T-helper 1 cell treated with Interleukin-12 subunit alpha and Interleukin-12 subunit beta and Interleukin-4 antibody, amounts not matched to agents 30 μg/mL and 1 μg/mL, for 36 hours (primary cell): ENCODE data around the gene SFI1.
A peak's percentile ranks its signal among the peaks of the same experiment; 100 is the strongest.
"Not testable (repeated sequence)": the region's sequence is repeated elsewhere in the genome, so short reads cannot be mapped to it uniquely, and the experiment has no call there.

Experiments
- H3K27ac Mint-ChIP-seq: one replicate; pipeline ENCODE4 v1.8.0; 2021; ENCODE audit warnings: mild to moderate bottlenecking, mixed read lengths
- H3K27me3 Mint-ChIP-seq: one replicate; pipeline ENCODE4 v1.8.0; 2021; ENCODE audit warnings: low read depth, mixed read lengths
- H3K36me3 Mint-ChIP-seq: one replicate; pipeline ENCODE4 v1.8.0; 2021; ENCODE audit warnings: low read depth, mixed read lengths
- H3K4me1 Mint-ChIP-seq: one replicate; pipeline ENCODE4 v1.8.0; 2021; ENCODE audit warnings: low read depth, mixed read lengths
- H3K4me3 Mint-ChIP-seq: one replicate; pipeline ENCODE4 v1.8.0; 2021; ENCODE audit warnings: mild to moderate bottlenecking, moderate library complexity, mixed read lengths
- H3K9me3 Mint-ChIP-seq: one replicate; pipeline ENCODE4 v1.8.0; 2021; ENCODE audit warnings: mixed read lengths

Gene SFI1

GRCh38 chr22:31503211-31503964 is 7.1 kb downstream of the SFI1 start:
- Mint-ChIP-seq H3K27ac (no peak overlapping the region), H3K4me3 (no peak overlapping the region), H3K36me3 (peaks cover 37% of the 10 kb centered on the region), H3K9me3 (peaks cover 9% of the 10 kb centered on the region), H3K4me1 (peaks cover 33% of the 10 kb centered on the region), H3K27me3 (no peaks in the 10 kb centered on the region)

DNA sequence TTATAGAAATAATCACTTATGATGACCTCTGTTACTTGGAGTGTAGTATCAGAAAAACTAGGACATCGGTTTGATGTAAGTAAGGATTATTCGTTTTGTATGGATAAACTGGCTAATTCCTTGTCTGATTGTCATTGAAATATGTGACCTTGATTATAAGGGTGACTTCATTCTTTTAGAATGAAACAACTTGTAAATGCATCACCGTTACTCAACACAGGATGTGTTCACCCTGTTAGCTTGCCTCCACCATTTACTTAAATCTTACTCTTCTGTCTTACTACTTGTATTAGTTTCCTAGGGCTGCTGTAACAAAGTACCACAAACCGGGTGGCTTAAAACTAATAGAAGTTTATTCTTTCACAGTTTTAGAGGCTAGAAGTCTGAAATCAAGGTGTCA is 7.9 kb downstream of the SFI1 start:
- H3K27me3 Mint-ChIP-seq = no peaks in the 10 kb centered on the region
- peak overlapping the region; percentile 65 for H3K27ac Mint-ChIP-seq
- peaks cover 46% of the 10 kb centered on the region for H3K36me3 Mint-ChIP-seq
- H3K4me3 Mint-ChIP-seq = no peak overlapping the region
- H3K4me1 Mint-ChIP-seq = peaks cover 29% of the 10 kb centered on the region
- peaks cover 9% of the 10 kb centered on the region for H3K9me3 Mint-ChIP-seq

GRCh38 chr22:31507517-31507916 is 11.2 kb downstream of the SFI1 start:
- Mint-ChIP-seq H3K4me1 (peaks cover 25% of the 10 kb centered on the region), H3K36me3 (peaks cover 54% of the 10 kb centered on the region)

GRCh38 chr22:31508536-31508935 is 12.2 kb downstream of the SFI1 start:
- Mint-ChIP-seq H3K27ac (peak overlapping the region; percentile 22), H3K36me3 (peaks cover 57% of the 10 kb centered on the region), H3K4me1 (peaks cover 22% of the 10 kb centered on the region), H3K27me3 (no peaks in the 10 kb centered on the region), H3K9me3 (peaks cover 9% of the 10 kb centered on the region), H3K4me3 (no peak overlapping the region)

More at GRCh38 chr22:31507517-31507916, 11.2 kb downstream of the SFI1 start:
- not testable (repeated sequence) for H3K4me3 Mint-ChIP-seq, H3K27ac Mint-ChIP-seq, H3K9me3 Mint-ChIP-seq, H3K27me3 Mint-ChIP-seq

- Mint-ChIP-seq H3K27ac (no peak overlapping the region), H3K9me3 (peaks cover 9% of the 10 kb centered on the region), H3K27me3 (no peaks in the 10 kb centered on the region), H3K4me3 (no peak overlapping the region), H3K36me3 (peaks cover 53% of the 10 kb centered on the region), H3K4me1 (peaks cover 18% of the 10 kb centered on the region)
Measured at GRCh38 chr22:31509061-31509762, 12.9 kb downstream of the SFI1 start.

DNA sequence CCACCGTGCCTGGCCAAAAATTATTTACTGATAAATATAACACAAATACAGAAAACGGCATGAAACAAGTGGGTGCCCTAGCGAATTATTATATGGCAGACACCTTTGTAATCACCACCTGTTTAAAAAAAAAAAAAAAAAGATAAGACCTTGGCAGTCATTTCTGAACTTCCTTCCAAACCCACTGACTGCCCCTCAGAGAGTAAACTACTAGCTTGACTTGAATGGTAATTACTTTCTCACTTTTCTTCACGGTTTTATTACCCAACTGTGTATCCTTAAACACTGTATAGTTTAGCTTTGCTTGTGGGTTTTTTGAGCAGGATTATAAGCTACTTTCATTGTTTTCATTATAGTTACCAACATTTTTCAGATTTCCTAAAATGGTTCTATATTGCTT is 23.7 kb downstream of the SFI1 start:
- Mint-ChIP-seq H3K36me3 (peaks cover 37% of the 10 kb centered on the region), H3K9me3 (peaks cover 3% of the 10 kb centered on the region), H3K27ac (no peak overlapping the region), H3K4me1 (peaks cover 37% of the 10 kb centered on the region), H3K4me3 (no peak overlapping the region), H3K27me3 (no peaks in the 10 kb centered on the region)

- H3K27ac Mint-ChIP-seq = peak overlapping the region; percentile 76
- H3K9me3 Mint-ChIP-seq = peaks cover 15% of the 10 kb centered on the region
- H3K4me3 Mint-ChIP-seq = peak overlapping the region; percentile 8
- peaks cover 44% of the 10 kb centered on the region for H3K36me3 Mint-ChIP-seq
- H3K27me3 Mint-ChIP-seq = not testable (repeated sequence)
- peaks cover 44% of the 10 kb centered on the region for H3K4me1 Mint-ChIP-seq
Measured at GRCh38 chr22:31524132-31524531, 27.8 kb downstream of the SFI1 start.

GRCh38 chr22:31526270-31526669 is 29.9 kb downstream of the SFI1 start:
- peak overlapping the region; percentile 40 for H3K4me3 Mint-ChIP-seq
- H3K9me3 Mint-ChIP-seq = peaks cover 15% of the 10 kb centered on the region
- no peaks in the 10 kb centered on the region for H3K27me3 Mint-ChIP-seq
- H3K27ac Mint-ChIP-seq = peak overlapping the region; percentile 85
- H3K4me1 Mint-ChIP-seq = peaks cover 49% of the 10 kb centered on the region
- H3K36me3 Mint-ChIP-seq = peaks cover 51% of the 10 kb centered on the region

DNA sequence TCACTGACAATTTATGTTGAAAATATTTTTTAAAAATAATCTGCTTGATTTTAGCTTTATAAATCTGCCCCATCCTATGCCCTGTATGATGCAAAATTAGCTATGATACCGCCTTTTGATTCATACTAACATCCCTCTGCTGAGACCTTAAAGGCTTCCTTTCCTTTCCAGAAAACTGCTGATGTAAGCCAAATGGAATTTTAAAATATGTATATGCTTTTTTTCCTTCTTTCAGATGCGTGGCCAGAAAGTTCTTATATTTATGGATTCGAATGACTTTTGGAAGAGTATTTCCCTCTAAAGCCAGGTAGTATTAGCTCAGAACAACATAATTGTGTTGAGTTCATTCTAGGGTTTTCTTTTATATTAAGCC is 34.5 kb downstream of the SFI1 start:
- Mint-ChIP-seq H3K27ac (peak overlapping the region; percentile 63), H3K4me3 (no peak overlapping the region), H3K4me1 (peaks cover 52% of the 10 kb centered on the region), H3K36me3 (peaks cover 44% of the 10 kb centered on the region), H3K9me3 (peaks cover 5% of the 10 kb centered on the region), H3K27me3 (no peaks in the 10 kb centered on the region)

DNA sequence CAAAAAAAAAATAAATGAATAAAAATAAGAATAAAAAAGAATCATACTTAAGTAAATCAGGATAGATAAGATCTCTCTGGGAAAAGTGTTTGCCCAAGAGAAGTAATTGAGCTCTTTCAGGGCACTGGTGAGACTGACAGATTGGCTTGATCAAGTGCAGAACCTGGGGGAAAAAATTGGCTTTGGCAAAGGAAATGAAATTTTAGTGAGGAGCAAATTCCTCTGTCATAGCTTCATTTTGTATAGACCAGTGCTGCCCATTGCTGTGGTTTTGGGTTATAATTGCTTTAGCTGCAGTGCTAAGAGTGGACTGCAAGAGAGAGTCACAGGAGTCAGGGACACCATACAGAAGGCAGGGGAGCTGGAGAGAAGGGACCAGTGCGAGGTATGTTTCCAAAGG is 35.7 kb downstream of the SFI1 start:
- H3K9me3 Mint-ChIP-seq = no peaks in the 10 kb centered on the region
- no peak overlapping the region for H3K4me3 Mint-ChIP-seq
- no peaks in the 10 kb centered on the region for H3K27me3 Mint-ChIP-seq
- H3K4me1 Mint-ChIP-seq = peaks cover 51% of the 10 kb centered on the region
- H3K36me3 Mint-ChIP-seq = peaks cover 39% of the 10 kb centered on the region
- H3K27ac Mint-ChIP-seq = peak overlapping the region; percentile 76

DNA sequence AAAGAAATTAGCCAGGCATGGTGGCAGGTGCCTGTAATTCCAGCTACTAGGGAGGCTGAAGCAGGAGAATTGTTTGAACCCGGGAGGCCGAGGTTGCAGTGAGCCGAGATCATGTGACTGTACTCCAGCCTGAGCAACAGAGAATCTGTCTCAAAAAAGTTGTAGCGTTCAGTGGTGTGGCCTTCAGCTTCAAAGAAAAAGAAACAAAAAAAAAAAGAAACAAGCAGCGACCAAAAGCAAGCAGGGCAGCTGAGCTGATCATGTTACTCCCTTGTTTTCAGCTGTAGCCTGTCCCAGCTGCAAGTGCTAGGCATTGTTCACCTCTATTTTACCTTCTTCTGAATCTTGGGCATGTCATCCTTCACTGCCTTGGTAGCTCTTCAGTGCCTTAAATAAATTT is 37.0 kb downstream of the SFI1 start:
- peak overlapping the region; percentile 25 for H3K4me3 Mint-ChIP-seq
- H3K27me3 Mint-ChIP-seq = no peaks in the 10 kb centered on the region
- H3K27ac Mint-ChIP-seq = peak overlapping the region; percentile 65
- peaks cover 57% of the 10 kb centered on the region for H3K4me1 Mint-ChIP-seq
- peaks cover 42% of the 10 kb centered on the region for H3K36me3 Mint-ChIP-seq
- no peaks in the 10 kb centered on the region for H3K9me3 Mint-ChIP-seq

GRCh38 chr22:31537019-31537535 is 40.7 kb downstream of the SFI1 start:
- peak overlapping the region; percentile 77 for H3K4me3 Mint-ChIP-seq
- H3K4me1 Mint-ChIP-seq = peaks cover 54% of the 10 kb centered on the region

DNA sequence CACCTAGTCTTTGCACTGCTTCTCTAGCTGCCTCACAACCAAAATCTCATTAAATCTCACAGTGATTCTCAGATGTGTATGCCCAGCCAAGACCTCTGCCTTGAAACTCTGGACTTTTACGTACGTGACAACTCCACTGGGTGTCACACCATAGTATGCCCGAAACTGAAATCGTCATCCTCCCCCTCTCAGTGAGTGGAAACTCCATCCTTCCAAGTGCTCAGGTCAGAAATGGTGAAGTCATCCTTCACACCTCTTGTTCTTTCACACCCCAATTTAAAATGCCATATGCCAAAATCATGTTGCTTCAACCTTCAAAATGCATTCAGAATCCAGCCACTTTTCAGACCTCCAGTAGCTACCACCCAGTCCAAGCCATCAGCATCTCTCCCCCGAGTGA is 42.5 kb downstream of the SFI1 start:
- Mint-ChIP-seq H3K36me3 (peaks cover 32% of the 10 kb centered on the region), H3K4me3 (peak overlapping the region; percentile 64), H3K9me3 (no peaks in the 10 kb centered on the region), H3K27me3 (no peaks in the 10 kb centered on the region), H3K27ac (peak overlapping the region; percentile 95), H3K4me1 (peaks cover 38% of the 10 kb centered on the region)

More at GRCh38 chr22:31537019-31537535, 40.7 kb downstream of the SFI1 start:
- no peaks in the 10 kb centered on the region for H3K27me3 Mint-ChIP-seq
- peak overlapping the region; percentile 95 for H3K27ac Mint-ChIP-seq
- H3K9me3 Mint-ChIP-seq = no peaks in the 10 kb centered on the region
- H3K36me3 Mint-ChIP-seq = peaks cover 37% of the 10 kb centered on the region

- not testable (repeated sequence) for H3K4me3 Mint-ChIP-seq, H3K27me3 Mint-ChIP-seq, H3K9me3 Mint-ChIP-seq
- Mint-ChIP-seq H3K27ac (peak overlapping the region; percentile 5), H3K36me3 (peaks cover 29% of the 10 kb centered on the region), H3K4me1 (peaks cover 32% of the 10 kb centered on the region)
Measured at GRCh38 chr22:31540166-31540565, 43.8 kb downstream of the SFI1 start.

DNA sequence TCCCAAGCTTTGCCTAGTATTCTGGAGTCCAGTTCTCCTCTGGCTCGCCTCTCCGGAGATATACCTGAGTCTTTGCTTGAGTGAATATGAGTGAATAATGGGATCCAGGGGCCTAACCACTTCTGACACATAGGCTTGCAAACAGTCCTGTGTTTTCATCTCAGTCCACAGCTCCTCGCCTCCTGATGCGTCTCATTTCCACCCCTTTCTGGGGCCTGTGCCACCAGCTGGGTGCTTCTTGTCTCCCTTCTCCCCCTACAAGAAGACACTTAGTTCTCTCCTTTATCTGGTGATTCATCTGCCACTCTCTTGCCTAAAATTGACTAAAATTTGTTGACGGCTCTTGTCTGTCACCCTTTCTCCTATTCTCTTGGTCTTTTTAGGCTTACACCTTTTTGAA is 44.6 kb downstream of the SFI1 start:
- Mint-ChIP-seq H3K4me1 (peaks cover 31% of the 10 kb centered on the region), H3K27ac (peak overlapping the region; percentile 43), H3K36me3 (peaks cover 30% of the 10 kb centered on the region), H3K9me3 (no peaks in the 10 kb centered on the region), H3K27me3 (no peaks in the 10 kb centered on the region), H3K4me3 (no peak overlapping the region)
